Measurements from ENCODE around the gene RBM41. TPM values are rescaled to one million over a fixed set of nuclear protein-coding genes. Genes with fewer than 3 reads are reported as not detected.

RBM41 gene
- total and polyA plus RNA-seq, 2 experiments from 2014 or later = 20.0 to 21.9 TPM

DNA sequence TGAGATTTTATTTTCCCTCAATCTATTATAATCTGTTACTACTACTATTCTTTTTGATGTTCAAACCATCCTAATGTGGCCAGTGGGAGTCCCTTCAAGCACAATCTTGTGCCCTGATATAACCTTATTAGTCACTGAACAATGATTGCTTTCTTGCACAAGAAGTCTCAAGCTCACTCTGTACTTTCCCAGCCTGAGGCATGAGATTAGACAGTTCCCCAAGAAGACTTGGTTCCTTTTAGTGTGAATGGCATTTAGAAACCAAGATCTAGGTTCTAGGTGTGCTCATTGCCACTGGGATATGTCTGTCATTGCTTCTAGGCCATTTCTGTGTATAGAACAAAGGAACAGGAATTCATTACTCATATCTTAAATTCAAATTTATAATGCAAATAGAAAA lies 28.0 kb upstream of the RBM41 start:
- Mint-ChIP-seq H3K36me3 (ENCODE audit: low read depth) (peaks cover 5% of the 10 kb centered on the region; the same call in 1 of the 3 replicates), H3K9me3 (no peaks in the 10 kb centered on the region; the same call in 2 of the 3 replicates), H3K4me1 (peaks cover 10% of the 10 kb centered on the region; the same call in 2 of the 3 replicates), H3K27ac (no peak overlapping the region), H3K27me3 (ENCODE audit: insufficient read depth, low read depth, poor library complexity) (no peaks in the 10 kb centered on the region), H3K4me3 (no peak overlapping the region)
- Histone ChIP-seq H3K4me1 (ENCODE audit: insufficient read depth) (0 out of 2 replicates have a peak, but pooled peaks cover 7% of the 10 kb centered on the region), H4K20me1 (replicated peaks; ENCODE audit: insufficient read depth) (no peaks in the 10 kb centered on the region), H3K27me3 (ENCODE audit: insufficient read depth) (no peaks in the 10 kb centered on the region), H2AFZ (no peak overlapping the region), H3K9me2 (ENCODE audit: insufficient read depth) (no peaks in the 10 kb centered on the region), H3F3A (replicated peaks; ENCODE audit: low read depth) (no peaks in the 10 kb centered on the region), H3K27ac (ENCODE audit: low read depth) (no peak overlapping the region), H3K79me2 (replicated peaks; ENCODE audit: insufficient read depth) (no peaks in the 10 kb centered on the region), H3K4me2 (no peak overlapping the region), H3K36me3 (ENCODE audit: insufficient read depth) (peaks cover 6% of the 10 kb centered on the region; the same call in 1 of the 2 replicates), H3K4me3 (no peak overlapping the region)
- TF ChIP-seq ZNF114 (CRISPR knock-in tag; IDR thresholded peaks at IDR 0.05) (no peak), STAT1 (IDR thresholded peaks at IDR 0.05; ENCODE audit: unreplicated experiment) (no peak), POLR2AphosphoS5 (IDR thresholded peaks at IDR 0.05; ENCODE audit: low read depth) (no peak), EZH2 (IDR thresholded peaks at IDR 0.05; ENCODE audit: low read depth, unreplicated experiment) (no peak), CREB1 (CRISPR knock-in tag; IDR thresholded peaks at IDR 0.05; ENCODE audit: low read depth) (no peak), JUNB (IDR thresholded peaks at IDR 0.05; ENCODE audit: unreplicated experiment) (no peak), ZNF331 (CRISPR knock-in tag; IDR thresholded peaks at IDR 0.05; ENCODE audit: low read depth) (no peak), EZH2phosphoT487 (IDR thresholded peaks at IDR 0.05; ENCODE audit: unreplicated experiment) (no peak), NANOG (IDR thresholded peaks at IDR 0.05; ENCODE audit: borderline replicate concordance) (no peak)
- TF ChIP-seq, protein P1, sequence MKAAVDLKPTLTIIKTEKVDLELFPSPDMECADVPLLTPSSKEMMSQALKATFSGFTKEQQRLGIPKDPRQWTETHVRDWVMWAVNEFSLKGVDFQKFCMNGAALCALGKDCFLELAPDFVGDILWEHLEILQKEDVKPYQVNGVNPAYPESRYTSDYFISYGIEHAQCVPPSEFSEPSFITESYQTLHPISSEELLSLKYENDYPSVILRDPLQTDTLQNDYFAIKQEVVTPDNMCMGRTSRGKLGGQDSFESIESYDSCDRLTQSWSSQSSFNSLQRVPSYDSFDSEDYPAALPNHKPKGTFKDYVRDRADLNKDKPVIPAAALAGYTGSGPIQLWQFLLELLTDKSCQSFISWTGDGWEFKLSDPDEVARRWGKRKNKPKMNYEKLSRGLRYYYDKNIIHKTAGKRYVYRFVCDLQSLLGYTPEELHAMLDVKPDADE (IDR thresholded peaks at IDR 0.05) = no peak
- TF ChIP-seq, protein P2, sequence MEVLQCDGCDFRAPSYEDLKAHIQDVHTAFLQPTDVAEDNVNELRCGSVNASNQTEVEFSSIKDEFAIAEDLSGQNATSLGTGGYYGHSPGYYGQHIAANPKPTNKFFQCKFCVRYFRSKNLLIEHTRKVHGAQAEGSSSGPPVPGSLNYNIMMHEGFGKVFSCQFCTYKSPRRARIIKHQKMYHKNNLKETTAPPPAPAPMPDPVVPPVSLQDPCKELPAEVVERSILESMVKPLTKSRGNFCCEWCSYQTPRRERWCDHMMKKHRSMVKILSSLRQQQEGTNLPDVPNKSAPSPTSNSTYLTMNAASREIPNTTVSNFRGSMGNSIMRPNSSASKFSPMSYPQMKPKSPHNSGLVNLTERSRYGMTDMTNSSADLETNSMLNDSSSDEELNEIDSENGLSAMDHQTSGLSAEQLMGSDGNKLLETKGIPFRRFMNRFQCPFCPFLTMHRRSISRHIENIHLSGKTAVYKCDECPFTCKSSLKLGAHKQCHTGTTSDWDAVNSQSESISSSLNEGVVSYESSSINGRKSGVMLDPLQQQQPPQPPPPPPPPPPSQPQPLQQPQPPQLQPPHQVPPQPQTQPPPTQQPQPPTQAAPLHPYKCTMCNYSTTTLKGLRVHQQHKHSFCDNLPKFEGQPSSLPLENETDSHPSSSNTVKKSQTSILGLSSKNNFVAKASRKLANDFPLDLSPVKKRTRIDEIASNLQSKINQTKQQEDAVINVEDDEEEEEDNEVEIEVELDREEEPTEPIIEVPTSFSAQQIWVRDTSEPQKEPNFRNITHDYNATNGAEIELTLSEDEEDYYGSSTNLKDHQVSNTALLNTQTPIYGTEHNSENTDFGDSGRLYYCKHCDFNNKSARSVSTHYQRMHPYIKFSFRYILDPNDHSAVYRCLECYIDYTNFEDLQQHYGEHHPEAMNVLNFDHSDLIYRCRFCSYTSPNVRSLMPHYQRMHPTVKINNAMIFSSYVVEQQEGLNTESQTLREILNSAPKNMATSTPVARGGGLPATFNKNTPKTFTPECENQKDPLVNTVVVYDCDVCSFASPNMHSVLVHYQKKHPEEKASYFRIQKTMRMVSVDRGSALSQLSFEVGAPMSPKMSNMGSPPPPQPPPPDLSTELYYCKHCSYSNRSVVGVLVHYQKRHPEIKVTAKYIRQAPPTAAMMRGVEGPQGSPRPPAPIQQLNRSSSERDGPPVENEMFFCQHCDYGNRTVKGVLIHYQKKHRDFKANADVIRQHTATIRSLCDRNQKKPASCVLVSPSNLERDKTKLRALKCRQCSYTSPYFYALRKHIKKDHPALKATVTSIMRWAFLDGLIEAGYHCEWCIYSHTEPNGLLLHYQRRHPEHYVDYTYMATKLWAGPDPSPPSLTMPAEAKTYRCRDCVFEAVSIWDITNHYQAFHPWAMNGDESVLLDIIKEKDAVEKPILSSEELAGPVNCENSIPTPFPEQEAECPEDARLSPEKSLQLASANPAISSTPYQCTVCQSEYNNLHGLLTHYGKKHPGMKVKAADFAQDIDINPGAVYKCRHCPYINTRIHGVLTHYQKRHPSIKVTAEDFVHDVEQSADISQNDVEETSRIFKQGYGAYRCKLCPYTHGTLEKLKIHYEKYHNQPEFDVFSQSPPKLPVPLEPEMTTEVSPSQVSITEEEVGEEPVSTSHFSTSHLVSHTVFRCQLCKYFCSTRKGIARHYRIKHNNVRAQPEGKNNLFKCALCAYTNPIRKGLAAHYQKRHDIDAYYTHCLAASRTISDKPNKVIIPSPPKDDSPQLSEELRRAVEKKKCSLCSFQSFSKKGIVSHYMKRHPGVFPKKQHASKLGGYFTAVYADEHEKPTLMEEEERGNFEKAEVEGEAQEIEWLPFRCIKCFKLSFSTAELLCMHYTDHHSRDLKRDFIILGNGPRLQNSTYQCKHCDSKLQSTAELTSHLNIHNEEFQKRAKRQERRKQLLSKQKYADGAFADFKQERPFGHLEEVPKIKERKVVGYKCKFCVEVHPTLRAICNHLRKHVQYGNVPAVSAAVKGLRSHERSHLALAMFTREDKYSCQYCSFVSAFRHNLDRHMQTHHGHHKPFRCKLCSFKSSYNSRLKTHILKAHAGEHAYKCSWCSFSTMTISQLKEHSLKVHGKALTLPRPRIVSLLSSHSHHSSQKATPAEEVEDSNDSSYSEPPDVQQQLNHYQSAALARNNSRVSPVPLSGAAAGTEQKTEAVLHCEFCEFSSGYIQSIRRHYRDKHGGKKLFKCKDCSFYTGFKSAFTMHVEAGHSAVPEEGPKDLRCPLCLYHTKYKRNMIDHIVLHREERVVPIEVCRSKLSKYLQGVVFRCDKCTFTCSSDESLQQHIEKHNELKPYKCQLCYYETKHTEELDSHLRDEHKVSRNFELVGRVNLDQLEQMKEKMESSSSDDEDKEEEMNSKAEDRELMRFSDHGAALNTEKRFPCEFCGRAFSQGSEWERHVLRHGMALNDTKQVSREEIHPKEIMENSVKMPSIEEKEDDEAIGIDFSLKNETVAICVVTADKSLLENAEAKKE (CRISPR knock-in tag; IDR thresholded peaks at IDR 0.05) = no peak
- TF ChIP-seq, protein P3, sequence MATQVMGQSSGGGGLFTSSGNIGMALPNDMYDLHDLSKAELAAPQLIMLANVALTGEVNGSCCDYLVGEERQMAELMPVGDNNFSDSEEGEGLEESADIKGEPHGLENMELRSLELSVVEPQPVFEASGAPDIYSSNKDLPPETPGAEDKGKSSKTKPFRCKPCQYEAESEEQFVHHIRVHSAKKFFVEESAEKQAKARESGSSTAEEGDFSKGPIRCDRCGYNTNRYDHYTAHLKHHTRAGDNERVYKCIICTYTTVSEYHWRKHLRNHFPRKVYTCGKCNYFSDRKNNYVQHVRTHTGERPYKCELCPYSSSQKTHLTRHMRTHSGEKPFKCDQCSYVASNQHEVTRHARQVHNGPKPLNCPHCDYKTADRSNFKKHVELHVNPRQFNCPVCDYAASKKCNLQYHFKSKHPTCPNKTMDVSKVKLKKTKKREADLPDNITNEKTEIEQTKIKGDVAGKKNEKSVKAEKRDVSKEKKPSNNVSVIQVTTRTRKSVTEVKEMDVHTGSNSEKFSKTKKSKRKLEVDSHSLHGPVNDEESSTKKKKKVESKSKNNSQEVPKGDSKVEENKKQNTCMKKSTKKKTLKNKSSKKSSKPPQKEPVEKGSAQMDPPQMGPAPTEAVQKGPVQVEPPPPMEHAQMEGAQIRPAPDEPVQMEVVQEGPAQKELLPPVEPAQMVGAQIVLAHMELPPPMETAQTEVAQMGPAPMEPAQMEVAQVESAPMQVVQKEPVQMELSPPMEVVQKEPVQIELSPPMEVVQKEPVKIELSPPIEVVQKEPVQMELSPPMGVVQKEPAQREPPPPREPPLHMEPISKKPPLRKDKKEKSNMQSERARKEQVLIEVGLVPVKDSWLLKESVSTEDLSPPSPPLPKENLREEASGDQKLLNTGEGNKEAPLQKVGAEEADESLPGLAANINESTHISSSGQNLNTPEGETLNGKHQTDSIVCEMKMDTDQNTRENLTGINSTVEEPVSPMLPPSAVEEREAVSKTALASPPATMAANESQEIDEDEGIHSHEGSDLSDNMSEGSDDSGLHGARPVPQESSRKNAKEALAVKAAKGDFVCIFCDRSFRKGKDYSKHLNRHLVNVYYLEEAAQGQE (IDR thresholded peaks at IDR 0.05; ENCODE audit: unreplicated experiment) = no peak
- TF ChIP-seq, protein P4, sequence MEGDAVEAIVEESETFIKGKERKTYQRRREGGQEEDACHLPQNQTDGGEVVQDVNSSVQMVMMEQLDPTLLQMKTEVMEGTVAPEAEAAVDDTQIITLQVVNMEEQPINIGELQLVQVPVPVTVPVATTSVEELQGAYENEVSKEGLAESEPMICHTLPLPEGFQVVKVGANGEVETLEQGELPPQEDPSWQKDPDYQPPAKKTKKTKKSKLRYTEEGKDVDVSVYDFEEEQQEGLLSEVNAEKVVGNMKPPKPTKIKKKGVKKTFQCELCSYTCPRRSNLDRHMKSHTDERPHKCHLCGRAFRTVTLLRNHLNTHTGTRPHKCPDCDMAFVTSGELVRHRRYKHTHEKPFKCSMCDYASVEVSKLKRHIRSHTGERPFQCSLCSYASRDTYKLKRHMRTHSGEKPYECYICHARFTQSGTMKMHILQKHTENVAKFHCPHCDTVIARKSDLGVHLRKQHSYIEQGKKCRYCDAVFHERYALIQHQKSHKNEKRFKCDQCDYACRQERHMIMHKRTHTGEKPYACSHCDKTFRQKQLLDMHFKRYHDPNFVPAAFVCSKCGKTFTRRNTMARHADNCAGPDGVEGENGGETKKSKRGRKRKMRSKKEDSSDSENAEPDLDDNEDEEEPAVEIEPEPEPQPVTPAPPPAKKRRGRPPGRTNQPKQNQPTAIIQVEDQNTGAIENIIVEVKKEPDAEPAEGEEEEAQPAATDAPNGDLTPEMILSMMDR (conservative IDR thresholded peaks at IDR 0.05; ENCODE audit: low read depth in 2 of 2) = no peak
- ATAC-seq (no peak), DNase-seq (ENCODE audit: low spot score) (no peak)
